CD14-positive monocyte (primary cell): ENCODE data around the gene WDR6. TPM values are rescaled to one million over a fixed set of nuclear protein-coding genes. Genes with fewer than 3 reads are reported as not detected.

Source experiments
- DNase-seq, 3 donors: peaks; one replicate each; pipeline ENCODE4 v3.0.0-alpha.2; 2011 to 2022
- H2AFZ ChIP-seq: 2 replicates; pipeline ENCODE4 v1.6.0; 2012; ENCODE audit warnings: mild to moderate bottlenecking, low read depth, low read length, inconsistent platforms; ENCODE audit not compliant: insufficient read depth, poor library complexity, severe bottlenecking
- H3K27ac ChIP-seq, 2 donors: 1 replicate in 1 of 2; 2 replicates in 1 of 2; pipeline ENCODE4 v1.5.1; 2012 to 2013; ENCODE audit warnings: low read length in 2 of 2, control low read depth in 1 of 2, inconsistent platforms in 1 of 2, low read depth in 1 of 2, mild to moderate bottlenecking in 1 of 2
- H3K27me3 ChIP-seq, 2 donors: one replicate each; pipeline versions ENCODE4 v1.6.0 to v1.6.1; 2011 to 2013; ENCODE audit warnings: low read length in 2 of 2; ENCODE audit not compliant: control insufficient read depth in 2 of 2, insufficient read depth in 2 of 2
- H3K36me3 ChIP-seq, 2 donors: replicated peaks in 1 of 2; 1 replicate in 1 of 2; 2 replicates in 1 of 2; pipeline versions ENCODE4 v1.5.1 to v1.6.1; 2012 to 2013; ENCODE audit warnings: low read length in 2 of 2, control low read depth in 1 of 2, inconsistent platforms in 1 of 2, mild to moderate bottlenecking in 1 of 2; ENCODE audit not compliant: insufficient read depth in 2 of 2, control insufficient read depth in 1 of 2
- H3K4me1 ChIP-seq, 2 donors: 1 replicate in 1 of 2; 2 replicates in 1 of 2; pipeline versions ENCODE4 v1.5.1 to v1.6.1; 2012 to 2013; ENCODE audit warnings: low read length in 2 of 2, control low read depth in 1 of 2, inconsistent platforms in 1 of 2, mild to moderate bottlenecking in 1 of 2, moderate library complexity in 1 of 2; ENCODE audit not compliant: insufficient read depth in 2 of 2, control insufficient read depth in 1 of 2
- H3K4me2 ChIP-seq: replicated peaks from 2 replicates; pipeline ENCODE3; 2012; ENCODE audit warnings: low read length, moderate library complexity, mild to moderate bottlenecking; ENCODE audit not compliant: poor library complexity, severe bottlenecking; ENCODE audit errors: extremely low read depth
- H3K4me3 ChIP-seq, 3 experiments: fragments of 200-600 bp in 1 of 3; sonication (generic) in 1 of 3; replicated peaks in 1 of 3; 1 replicate in 2 of 3; 2 replicates in 1 of 3; pipeline ENCODE4 v1.5.1; 2011 to 2013; ENCODE audit warnings: low read length in 3 of 3, mild to moderate bottlenecking in 3 of 3, control low read depth in 2 of 3, low read depth in 2 of 3, inconsistent platforms in 1 of 3, moderate library complexity in 1 of 3
- H3K79me2 ChIP-seq: 2 replicates; pipeline ENCODE4 v1.6.0; 2012; ENCODE audit warnings: mild to moderate bottlenecking, control low read depth, inconsistent platforms, low read length, moderate library complexity; ENCODE audit not compliant: insufficient read depth
- H3K9ac ChIP-seq: 2 replicates; pipeline ENCODE4 v1.6.0; 2017; ENCODE audit warnings: low read length, mild to moderate bottlenecking; ENCODE audit not compliant: insufficient read depth, poor library complexity, severe bottlenecking
- H3K9me3 ChIP-seq, 2 donors: replicated peaks in 1 of 2; 1 replicate in 1 of 2; 2 replicates in 1 of 2; pipeline versions ENCODE4 v1.5.1 to v1.6.1; 2012 to 2013; ENCODE audit warnings: low read length in 2 of 2, control low read depth in 1 of 2; ENCODE audit not compliant: control insufficient read depth in 1 of 2, insufficient read depth in 1 of 2
- H4K20me1 ChIP-seq: 2 replicates; pipeline ENCODE4 v1.6.0; 2012; ENCODE audit warnings: mild to moderate bottlenecking, low read length, control low read depth, moderate library complexity; ENCODE audit not compliant: insufficient read depth
- H3K27ac Mint-ChIP-seq, 7 donors: one replicate each; pipeline ENCODE4 v1.8.0; 2020; ENCODE audit warnings: mild to moderate bottlenecking in 7 of 7, mixed read lengths in 7 of 7, moderate library complexity in 6 of 7, inconsistent platforms in 2 of 7
- H3K27me3 Mint-ChIP-seq, 3 donors: one replicate each; pipeline ENCODE4 v1.8.0; 2021 to 2022; ENCODE audit warnings: low read depth in 3 of 3, mild to moderate bottlenecking in 3 of 3, mixed read lengths in 3 of 3, moderate library complexity in 3 of 3, inconsistent platforms in 1 of 3
- H3K36me3 Mint-ChIP-seq, 2 donors: one replicate each; pipeline ENCODE4 v1.8.0; 2020; ENCODE audit warnings: mixed read lengths in 2 of 2, inconsistent platforms in 1 of 2, mild to moderate bottlenecking in 1 of 2
- H3K4me1 Mint-ChIP-seq: one replicate; pipeline ENCODE4 v1.8.0; 2020; ENCODE audit warnings: mild to moderate bottlenecking, mixed read lengths
- H3K4me3 Mint-ChIP-seq, 2 donors: one replicate each; pipeline ENCODE4 v1.8.0; 2020; ENCODE audit warnings: mild to moderate bottlenecking in 2 of 2, mixed read lengths in 2 of 2, moderate library complexity in 1 of 2
- H3K9me3 Mint-ChIP-seq, 7 donors: one replicate each; pipeline ENCODE4 v1.8.0; 2020 to 2022; ENCODE audit warnings: mixed read lengths in 7 of 7, mild to moderate bottlenecking in 6 of 7, moderate library complexity in 6 of 7, inconsistent platforms in 2 of 7
- WGBS: methylation state at CpG from one replicate; pipeline ENCODE4 v1.1.5; 2013; ENCODE audit warnings: missing lambda C conversion rate; ENCODE audit not compliant: insufficient coverage; 5-methylcytosine and 5-hydroxymethylcytosine counted together
- intact Hi-C, 2 donors: fragments of 100-400 bp; cut with micrococcal nuclease; formaldehyde crosslinking; loops; one replicate each; pipeline versions ENCODE4 v1.15.0 to v1.15.1; 2023
- polyA plus RNA-seq, 3 donors: library from polyadenylated mRNA; depleted of rRNA in 1 of 3; unstranded in 2 of 3; stranded (reverse) in 1 of 3; fragments of 300-500 nt in 2 of 3; fragments of >200 nt in 1 of 3; fragmentation: Illumina TruSeq in 2 of 3; gene quantifications; 1 replicate in 2 of 3; 2 replicates in 1 of 3; pipeline ENCODE4 v1.2.3, GENCODE V29; 2012 to 2021
- TF ChIP-seq, protein P1 (sequence below): fragments of 200-600 bp; IDR thresholded peaks from one replicate; pipeline ENCODE4 v1.8.0; 2022; ENCODE audit warnings: antibody characterized with exemption, mild to moderate bottlenecking

WDR6 gene
- polyA plus RNA-seq, 3 donors = 30.6 to 103 (median 46.3) TPM

DNA sequence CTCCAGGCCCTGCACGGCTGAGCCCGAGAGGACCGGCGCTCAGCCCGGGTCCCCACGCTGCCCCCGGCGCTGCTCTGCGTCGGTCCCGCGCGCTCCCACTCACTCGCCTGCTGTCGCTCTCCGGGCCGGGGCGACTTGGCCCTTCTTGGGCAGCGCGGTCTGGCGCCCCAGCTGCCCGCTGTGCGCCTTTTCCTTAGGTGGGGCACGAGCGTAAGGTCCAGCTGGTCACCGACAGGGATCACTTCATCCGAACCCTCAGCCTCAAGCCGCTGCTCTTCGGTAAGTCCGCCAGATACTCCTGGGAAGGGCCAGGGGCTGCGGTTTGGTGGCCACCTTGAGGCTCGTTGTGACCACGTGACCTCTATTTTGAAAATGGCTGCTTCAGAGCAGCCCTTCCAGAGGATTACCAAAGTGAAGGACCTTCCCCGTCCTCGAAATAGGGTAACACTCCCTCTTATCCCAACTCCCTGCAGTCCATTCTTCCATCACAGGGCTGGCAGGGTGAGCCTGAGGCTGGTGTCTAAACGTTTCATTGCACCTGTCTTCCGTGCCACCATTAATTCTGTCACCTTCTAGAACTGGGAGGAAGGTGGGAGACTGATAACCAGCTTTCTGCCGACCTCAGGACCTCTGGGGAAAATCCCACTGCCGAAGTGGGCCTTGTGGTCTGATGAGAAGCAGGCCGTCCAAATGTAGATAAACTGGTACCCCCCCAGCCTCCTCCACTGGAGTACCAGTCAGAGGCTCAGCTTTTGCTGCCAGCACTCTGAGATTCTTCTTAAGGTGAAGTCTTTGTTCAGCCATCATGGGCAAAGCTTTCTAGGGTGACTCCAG lies 16.3 kb upstream of the WDR6 start:
- Mint-ChIP-seq H3K27ac (peak overlapping the region in 6 of 7 donors; percentile 58 to 89 (median 74)), H3K4me1 (peaks cover 27% of the 10 kb centered on the region), H3K27me3 (no peaks in the 10 kb centered on the region), H3K9me3 (no peaks in the 10 kb centered on the region), H3K36me3 (peaks cover 16 to 29% of the 10 kb centered on the region in 2 donors), H3K4me3 (peak overlapping the region; percentile 92)
- H3K4me1 ChIP-seq = peaks cover 21 to 27% of the 10 kb centered on the region in 2 donors
- TF ChIP-seq, protein P1, sequence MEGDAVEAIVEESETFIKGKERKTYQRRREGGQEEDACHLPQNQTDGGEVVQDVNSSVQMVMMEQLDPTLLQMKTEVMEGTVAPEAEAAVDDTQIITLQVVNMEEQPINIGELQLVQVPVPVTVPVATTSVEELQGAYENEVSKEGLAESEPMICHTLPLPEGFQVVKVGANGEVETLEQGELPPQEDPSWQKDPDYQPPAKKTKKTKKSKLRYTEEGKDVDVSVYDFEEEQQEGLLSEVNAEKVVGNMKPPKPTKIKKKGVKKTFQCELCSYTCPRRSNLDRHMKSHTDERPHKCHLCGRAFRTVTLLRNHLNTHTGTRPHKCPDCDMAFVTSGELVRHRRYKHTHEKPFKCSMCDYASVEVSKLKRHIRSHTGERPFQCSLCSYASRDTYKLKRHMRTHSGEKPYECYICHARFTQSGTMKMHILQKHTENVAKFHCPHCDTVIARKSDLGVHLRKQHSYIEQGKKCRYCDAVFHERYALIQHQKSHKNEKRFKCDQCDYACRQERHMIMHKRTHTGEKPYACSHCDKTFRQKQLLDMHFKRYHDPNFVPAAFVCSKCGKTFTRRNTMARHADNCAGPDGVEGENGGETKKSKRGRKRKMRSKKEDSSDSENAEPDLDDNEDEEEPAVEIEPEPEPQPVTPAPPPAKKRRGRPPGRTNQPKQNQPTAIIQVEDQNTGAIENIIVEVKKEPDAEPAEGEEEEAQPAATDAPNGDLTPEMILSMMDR = no peak
- H4K20me1 ChIP-seq = no peaks in the 10 kb centered on the region
- 2% methylated on average over 33 of the region's 40 CpGs for WGBS
- H3K4me2 ChIP-seq = peak overlapping the region; percentile 99
- peak overlapping the region; percentile 83 to 96 (median 96) for H3K4me3 ChIP-seq
- H3K9me3 ChIP-seq = no peaks in the 10 kb centered on the region
- peak overlapping the region; percentile 100 for H2AFZ ChIP-seq
- peak overlapping the region; percentile 82 for H3K9ac ChIP-seq
- H3K27me3 ChIP-seq = no peaks in the 10 kb centered on the region
- peak; percentile 12 to 43 (median 42) for DNase-seq
- peaks cover 23% of the 10 kb centered on the region for H3K79me2 ChIP-seq
- H3K27ac ChIP-seq = peak overlapping the region in 1 of 2 donors; percentile 72
- intact Hi-C loops = loop anchor here in 1 of 2 donors (10.0 kb wide), 1 partner anchor 164 kb away; no protein-coding TSS in a partner anchor
- H3K36me3 ChIP-seq = peaks cover 10 to 30% of the 10 kb centered on the region in 2 donors

DNA sequence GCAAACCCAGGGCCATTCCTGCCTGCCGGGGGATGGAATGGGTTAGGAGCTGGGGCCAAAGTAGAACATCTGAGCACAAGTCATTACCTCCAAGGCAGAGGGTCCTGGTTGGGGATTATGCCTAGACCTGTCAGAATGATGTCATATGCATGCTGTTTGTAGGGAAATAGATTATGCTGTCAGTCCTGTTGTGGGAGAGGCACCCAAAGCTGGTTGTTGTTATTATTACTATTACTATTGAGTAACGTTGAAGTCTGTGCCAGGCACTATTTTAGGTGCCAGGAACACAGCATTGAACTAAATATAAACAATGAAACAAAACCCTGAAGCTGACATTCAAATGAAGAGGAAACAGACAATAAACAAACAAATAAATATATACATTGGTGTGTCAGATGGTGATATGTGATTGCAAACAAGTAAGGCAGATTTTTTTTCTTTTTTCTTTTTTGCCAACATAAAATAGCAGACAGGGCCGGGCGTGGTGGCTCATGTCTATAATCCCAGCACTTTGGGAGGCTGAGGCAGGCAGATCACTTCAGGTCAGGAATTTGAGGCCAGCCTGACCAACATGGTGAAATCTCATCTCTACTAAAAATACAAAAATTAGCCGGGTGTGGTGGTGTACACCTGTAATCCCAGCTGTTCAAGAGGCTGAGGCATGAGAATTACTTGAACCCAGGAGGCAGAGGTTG lies 15.2 kb upstream of the WDR6 start:
- peaks cover 6 to 22% of the 10 kb centered on the region in 2 donors for H3K36me3 ChIP-seq
- Mint-ChIP-seq H3K9me3 (no peaks in the 10 kb centered on the region), H3K27me3 (no peaks in the 10 kb centered on the region), H3K4me1 (peaks cover 27% of the 10 kb centered on the region), H3K27ac (no peak overlapping the region), H3K4me3 (no peak overlapping the region), H3K36me3 (peaks cover 11 to 25% of the 10 kb centered on the region in 2 donors)
- intact Hi-C loops = loop anchor here in 1 of 2 donors (10.0 kb wide), 1 partner anchor 163 kb away; no protein-coding TSS in a partner anchor
- peaks cover 21 to 27% of the 10 kb centered on the region in 2 donors for H3K4me1 ChIP-seq
- DNase-seq = no peak
- H3K4me2 ChIP-seq = no peak overlapping the region
- no peak overlapping the region for H3K27ac ChIP-seq
- no peaks in the 10 kb centered on the region for H4K20me1 ChIP-seq
- H3K79me2 ChIP-seq = peaks cover 23% of the 10 kb centered on the region
- H3K9me3 ChIP-seq = no peaks in the 10 kb centered on the region
- 100% methylated on average over 1 of the region's 5 CpGs for WGBS
- no peak overlapping the region for H3K9ac ChIP-seq
- TF ChIP-seq, protein P1 = no peak
- no peak overlapping the region for H3K4me3 ChIP-seq
- H2AFZ ChIP-seq = no peak overlapping the region
- no peaks in the 10 kb centered on the region for H3K27me3 ChIP-seq
